Epithelial cell of proximal tubule (primary cell): ENCODE measurements around the gene CSNK1G2. TPM values are rescaled to one million over a fixed set of nuclear protein-coding genes. Genes with fewer than 3 reads are reported as not detected.

Experiments
- DNase-seq: peaks from one replicate; pipeline ENCODE4 v3.0.0-alpha.2; 2011; ENCODE audit warnings: low read depth
- H3K4me3 ChIP-seq: 2 replicates; pipeline ENCODE4 v1.5.1; 2011; ENCODE audit warnings: low read depth, mild to moderate bottlenecking, low read length
- CTCF ChIP-seq: conservative IDR thresholded peaks from 2 replicates; pipeline ENCODE4 v1.5.1; 2012; ENCODE audit warnings: low read depth, mild to moderate bottlenecking, low read length
- total RNA-seq: library from RNA; depleted of rRNA; stranded (reverse); fragments of >200 nt; gene quantifications from 2 replicates; pipeline ENCODE4 v1.2.3, GENCODE V29; 2015

CSNK1G2 gene
- total RNA-seq: 82.9 and 85.4 TPM in 2 replicates

GRCh38 chr19:1941146-1942077 lies at the start of gene CSNK1G2:
Gene CSNK1G2 (plus strand): TSS chr19:1941172. CDS start chr19:1969773, 28,601 bp downstream.
- no peak for DNase-seq
- H3K4me3 ChIP-seq: peak within 1 kb of the TSS; percentile 89
- TF ChIP-seq CTCF: no peak

- TF ChIP-seq CTCF: no peak
- DNase-seq: no peak
- H3K4me3 ChIP-seq: no peak overlapping the region
Measured at GRCh38 chr19:1893791-1894190, 47.2 kb upstream of the CSNK1G2 start.

GRCh38 chr19:1896508-1896907 lies 44.5 kb upstream of the CSNK1G2 start:
- no peak for TF ChIP-seq CTCF
- DNase-seq: no peak

DNA sequence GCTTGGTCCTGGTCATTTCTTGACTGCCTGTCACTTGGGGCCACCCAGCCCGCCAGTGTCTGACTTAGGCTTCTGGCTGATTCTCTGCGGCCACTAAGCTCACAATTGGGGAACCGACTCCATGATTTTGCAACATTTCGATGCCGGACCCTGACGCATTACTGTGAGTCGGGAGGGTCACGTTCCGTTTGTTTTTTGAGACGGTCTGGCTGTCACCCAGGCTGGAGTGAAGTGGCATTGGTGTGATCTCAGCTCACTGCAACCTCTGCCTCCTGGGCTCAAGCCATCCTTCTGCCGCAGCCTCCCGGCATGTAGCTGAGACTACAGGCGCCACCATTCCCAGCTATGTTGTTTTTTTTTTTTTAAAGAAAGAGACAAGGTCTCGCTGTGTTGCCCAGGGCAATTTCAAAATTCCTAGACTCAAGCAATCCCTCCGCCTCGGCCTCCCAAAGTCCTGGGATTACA lies 39.0 kb upstream of the CSNK1G2 start:
- TF ChIP-seq CTCF: no peak
- DNase-seq: no peak
- H3K4me3 ChIP-seq: no peak overlapping the region

More at GRCh38 chr19:1896508-1896907, 44.5 kb upstream of the CSNK1G2 start:
- no peak overlapping the region for H3K4me3 ChIP-seq

- DNase-seq: no peak
- H3K4me3 ChIP-seq: no peak overlapping the region
- no peak for TF ChIP-seq CTCF
Measured at GRCh38 chr19:1902923-1903322, 38.0 kb upstream of the CSNK1G2 start.

GRCh38 chr19:1904860-1905109 lies 36.2 kb upstream of the CSNK1G2 start:
- no peak for TF ChIP-seq CTCF
- no peak for DNase-seq
- H3K4me3 ChIP-seq: peak overlapping the region; percentile 33
